Measurements from ENCODE around the gene DNAH6.

Gene DNAH6

GRCh38 chr2:84782717-84783442, 266.6 kb downstream of the DNAH6 start:
- Histone ChIP-seq H3K4ac (ENCODE audit: low read depth in 1 of 2, low read length in 2 of 2) (no peak overlapping the region), H3K79me1 (replicated peaks; ENCODE audit: low read length, poor library complexity, severe bottlenecking) (no peaks in the 10 kb centered on the region), H2AFZ (ENCODE audit: low read depth, low read length) (no peak overlapping the region), H4K8ac (ENCODE audit: low read length) (no peak overlapping the region), H3K9me3 (ENCODE audit: control insufficient read depth, low read length) (no peaks in the 10 kb centered on the region), H4K91ac (ENCODE audit: low read length) (no peak overlapping the region), H3K4me2 (ENCODE audit: low read length, poor library complexity, severe bottlenecking) (no peak overlapping the region), H2BK15ac (ENCODE audit: low read depth, poor library complexity, severe bottlenecking) (no peak overlapping the region), H3K4me3 (ENCODE audit: insufficient read depth in 1 of 2, low read depth in 1 of 2, low read length in 2 of 2) (no peak overlapping the region), H3K27ac (ENCODE audit: low read length, poor library complexity, severe bottlenecking) (no peak overlapping the region), H3K23ac (ENCODE audit: low read length in 2 of 2) (no peak overlapping the region), H3K18ac (ENCODE audit: low read depth in 1 of 2, low read length in 2 of 2) (no peak overlapping the region), H2BK12ac (ENCODE audit: low read length in 2 of 2) (no peak overlapping the region), H3K4me1 (ENCODE audit: control insufficient read depth, insufficient read depth, low read depth, low read length) (no peaks in the 10 kb centered on the region), H3K27me3 (ENCODE audit: control insufficient read depth in 1 of 2, insufficient read depth in 1 of 2, low read length in 2 of 2) (no peaks in the 10 kb centered on the region), H3K9ac (ENCODE audit: low read length) (no peak overlapping the region), H2AK5ac (ENCODE audit: low read length, severe bottlenecking) (no peak overlapping the region), H3K36me3 (ENCODE audit: control insufficient read depth in 1 of 2, insufficient read depth in 2 of 2, low read depth in 1 of 2, low read length in 2 of 2) (no peaks in the 10 kb centered on the region), H2BK5ac (ENCODE audit: low read depth, low read length, poor library complexity, severe bottlenecking) (no peak overlapping the region), H2BK120ac (ENCODE audit: low read depth, low read length) (no peak overlapping the region), H3K14ac (ENCODE audit: low read length in 2 of 2) (no peak overlapping the region)
- no peak for DNase-seq
- WGBS: no CpG with 5 or more reads among the region's 1 CpG

DNA sequence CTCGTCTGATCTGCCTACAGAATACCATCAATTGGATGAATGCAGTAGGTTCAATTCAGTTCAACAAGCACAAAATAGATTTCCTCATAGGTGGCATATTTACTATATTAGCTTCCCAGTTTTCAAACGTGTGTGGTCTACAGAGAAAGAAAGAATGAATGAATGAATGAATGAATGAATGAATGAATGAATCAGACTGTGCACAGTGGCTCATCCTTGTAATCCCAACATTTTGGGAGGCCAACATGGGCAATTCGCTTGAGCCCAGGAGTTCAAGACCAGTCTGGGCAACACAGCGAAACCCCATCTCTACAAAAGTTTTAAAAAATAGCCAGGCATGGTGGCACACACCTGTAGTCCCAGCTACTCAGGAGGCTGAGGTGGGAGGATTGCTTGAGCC, 269.7 kb downstream of the DNAH6 start:
- Histone ChIP-seq H3K4me3 (ENCODE audit: insufficient read depth in 1 of 2, low read depth in 1 of 2, low read length in 2 of 2) (no peak overlapping the region), H3K36me3 (ENCODE audit: control insufficient read depth in 1 of 2, insufficient read depth in 2 of 2, low read depth in 1 of 2, low read length in 2 of 2) (no peaks in the 10 kb centered on the region), H3K4me2 (ENCODE audit: low read length, poor library complexity, severe bottlenecking) (no peak overlapping the region), H2BK5ac (ENCODE audit: low read depth, low read length, poor library complexity, severe bottlenecking) (no peak overlapping the region), H2BK120ac (ENCODE audit: low read depth, low read length) (no peak overlapping the region), H3K27ac (ENCODE audit: low read length, poor library complexity, severe bottlenecking) (no peak overlapping the region), H3K18ac (ENCODE audit: low read depth in 1 of 2, low read length in 2 of 2) (no peak overlapping the region), H3K9me3 (ENCODE audit: control insufficient read depth, low read length) (no peaks in the 10 kb centered on the region), H3K4ac (ENCODE audit: low read depth in 1 of 2, low read length in 2 of 2) (no peak overlapping the region), H3K23ac (ENCODE audit: low read length in 2 of 2) (no peak overlapping the region), H3K9ac (ENCODE audit: low read length) (no peak overlapping the region), H2BK12ac (ENCODE audit: low read length in 2 of 2) (no peak overlapping the region), H3K27me3 (ENCODE audit: control insufficient read depth in 1 of 2, insufficient read depth in 1 of 2, low read length in 2 of 2) (no peaks in the 10 kb centered on the region), H4K8ac (ENCODE audit: low read length) (no peak overlapping the region), H2AFZ (ENCODE audit: low read depth, low read length) (no peak overlapping the region), H3K14ac (ENCODE audit: low read length in 2 of 2) (no peak overlapping the region), H3K79me1 (replicated peaks; ENCODE audit: low read length, poor library complexity, severe bottlenecking) (no peaks in the 10 kb centered on the region), H4K91ac (ENCODE audit: low read length) (no peak overlapping the region), H2BK15ac (ENCODE audit: low read depth, poor library complexity, severe bottlenecking) (no peak overlapping the region), H3K4me1 (ENCODE audit: control insufficient read depth, insufficient read depth, low read depth, low read length) (no peaks in the 10 kb centered on the region), H2AK5ac (ENCODE audit: low read length, severe bottlenecking) (no peak overlapping the region)
- WGBS: 100% methylated on average over 3 of the region's 4 CpGs
- no peak for DNase-seq

- Histone ChIP-seq H2AK5ac (ENCODE audit: low read length, severe bottlenecking) (no peak overlapping the region), H3K4me1 (ENCODE audit: control insufficient read depth, insufficient read depth, low read depth, low read length) (no peaks in the 10 kb centered on the region), H3K9ac (ENCODE audit: low read length) (no peak overlapping the region), H3K36me3 (ENCODE audit: control insufficient read depth in 1 of 2, insufficient read depth in 2 of 2, low read depth in 1 of 2, low read length in 2 of 2) (no peaks in the 10 kb centered on the region), H3K9me3 (ENCODE audit: control insufficient read depth, low read length) (no peaks in the 10 kb centered on the region), H3K79me1 (replicated peaks; ENCODE audit: low read length, poor library complexity, severe bottlenecking) (no peaks in the 10 kb centered on the region), H3K4me2 (ENCODE audit: low read length, poor library complexity, severe bottlenecking) (no peak overlapping the region), H2AFZ (ENCODE audit: low read depth, low read length) (no peak overlapping the region), H3K4me3 (ENCODE audit: insufficient read depth in 1 of 2, low read depth in 1 of 2, low read length in 2 of 2) (no peak overlapping the region), H3K14ac (ENCODE audit: low read length in 2 of 2) (no peak overlapping the region), H3K18ac (ENCODE audit: low read depth in 1 of 2, low read length in 2 of 2) (no peak overlapping the region), H3K23ac (ENCODE audit: low read length in 2 of 2) (no peak overlapping the region), H2BK120ac (ENCODE audit: low read depth, low read length) (no peak overlapping the region), H3K27me3 (ENCODE audit: control insufficient read depth in 1 of 2, insufficient read depth in 1 of 2, low read length in 2 of 2) (no peaks in the 10 kb centered on the region), H2BK12ac (ENCODE audit: low read length in 2 of 2) (no peak overlapping the region), H4K8ac (ENCODE audit: low read length) (no peak overlapping the region), H3K4ac (ENCODE audit: low read depth in 1 of 2, low read length in 2 of 2) (no peak overlapping the region), H2BK5ac (ENCODE audit: low read depth, low read length, poor library complexity, severe bottlenecking) (no peak overlapping the region), H3K27ac (ENCODE audit: low read length, poor library complexity, severe bottlenecking) (no peak overlapping the region), H4K91ac (ENCODE audit: low read length) (no peak overlapping the region), H2BK15ac (ENCODE audit: low read depth, poor library complexity, severe bottlenecking) (no peak overlapping the region)
- no peak for DNase-seq
Measured at GRCh38 chr2:84786601-84787000, 270.3 kb downstream of the DNAH6 start.

DNA sequence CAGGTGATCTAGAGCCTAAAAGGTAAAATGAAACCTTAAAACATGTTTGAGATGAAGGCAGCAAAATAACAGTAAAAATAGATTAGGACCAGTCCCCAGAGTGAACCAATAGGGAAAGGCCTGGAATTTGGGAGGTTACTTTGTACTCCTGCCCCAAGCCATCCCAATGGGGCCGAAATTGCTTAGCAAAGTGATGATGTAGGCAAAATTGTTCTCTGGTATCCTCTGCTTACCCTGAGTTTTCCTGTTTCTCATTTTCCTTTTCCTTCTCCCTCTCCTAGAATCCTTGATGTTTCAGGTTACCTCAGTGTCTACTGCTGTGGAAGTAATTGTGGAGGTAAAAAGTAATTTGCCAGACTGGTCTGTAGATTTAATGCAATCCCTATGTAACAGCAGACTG, 271.7 kb downstream of the DNAH6 start:
- no peak overlapping the region for H2BK15ac ChIP-seq (ENCODE audit: low read depth, poor library complexity, severe bottlenecking)
- no peak overlapping the region for H2AFZ ChIP-seq (ENCODE audit: low read depth, low read length)

More for the DNA sequence above, 271.7 kb downstream of the DNAH6 start:
- no CpG with 5 or more reads among the region's 1 CpG for WGBS
- H2AK5ac ChIP-seq (ENCODE audit: low read length, severe bottlenecking): no peak overlapping the region
- H3K9ac ChIP-seq (ENCODE audit: low read length): no peak overlapping the region
- no peak overlapping the region for H3K27ac ChIP-seq (ENCODE audit: low read length, poor library complexity, severe bottlenecking)
- no peak overlapping the region for H4K91ac ChIP-seq (ENCODE audit: low read length)
- H3K27me3 ChIP-seq (ENCODE audit: control insufficient read depth in 1 of 2, insufficient read depth in 1 of 2, low read length in 2 of 2): no peaks in the 10 kb centered on the region
- H3K36me3 ChIP-seq (ENCODE audit: control insufficient read depth in 1 of 2, insufficient read depth in 2 of 2, low read depth in 1 of 2, low read length in 2 of 2): no peaks in the 10 kb centered on the region
- H2BK120ac ChIP-seq (ENCODE audit: low read depth, low read length): no peak overlapping the region
- no peaks in the 10 kb centered on the region for H3K79me1 ChIP-seq (replicated peaks; ENCODE audit: low read length, poor library complexity, severe bottlenecking)
- no peak overlapping the region for H3K14ac ChIP-seq (ENCODE audit: low read length in 2 of 2)
- H3K9me3 ChIP-seq (ENCODE audit: control insufficient read depth, low read length): no peaks in the 10 kb centered on the region
- H4K8ac ChIP-seq (ENCODE audit: low read length): no peak overlapping the region
- no peak overlapping the region for H3K4ac ChIP-seq (ENCODE audit: low read depth in 1 of 2, low read length in 2 of 2)
- H3K4me2 ChIP-seq (ENCODE audit: low read length, poor library complexity, severe bottlenecking): no peak overlapping the region
- no peak overlapping the region for H3K18ac ChIP-seq (ENCODE audit: low read depth in 1 of 2, low read length in 2 of 2)
- no peak overlapping the region for H3K4me3 ChIP-seq (ENCODE audit: insufficient read depth in 1 of 2, low read depth in 1 of 2, low read length in 2 of 2)
- no peak for DNase-seq
- H3K4me1 ChIP-seq (ENCODE audit: control insufficient read depth, insufficient read depth, low read depth, low read length): no peaks in the 10 kb centered on the region
- no peak overlapping the region for H3K23ac ChIP-seq (ENCODE audit: low read length in 2 of 2)
- no peak overlapping the region for H2BK12ac ChIP-seq (ENCODE audit: low read length in 2 of 2)
- no peak overlapping the region for H2BK5ac ChIP-seq (ENCODE audit: low read depth, low read length, poor library complexity, severe bottlenecking)
